Cardiac septum (tissue), 1 donor: ENCODE measurements around the gene CTR9. TPM values are rescaled to one million over a fixed set of nuclear protein-coding genes. Genes with fewer than 3 reads are reported as not detected.

Source experiments
- DNase-seq: peaks from one replicate; pipeline ENCODE4 v3.0.0-alpha.2; 2020; ENCODE audit warnings: low spot score
- intact Hi-C: fragments of 100-400 bp; cut with DNase I; formaldehyde crosslinking; loops from one replicate; pipeline ENCODE4 v1.14.0; 2022
- long read RNA-seq: library from polyadenylated mRNA; unstranded; transcript quantifications from one replicate; pipeline ENCODE4 v2.0.0, GENCODE V29; 2021
- total RNA-seq: library from RNA; stranded (reverse); fragmentation: NEBNext Ultra II Directional; extraction: Animal tissue kit (Norgen Biotek cat#: 25700); gene quantifications from one replicate; pipeline ENCODE4 v1.2.1, GENCODE V29; 2021
- donor health status: DM: no; HTN: no; CAD: no.

CTR9 gene
- total RNA-seq, result 27.6 TPM
- long read RNA-seq, full-length matches to known transcripts, result 11 of 39 reads
- long read RNA-seq, partial matches to known transcripts, result 22 of 39 reads
- long read RNA-seq, other reads (novel, unspliced or antisense), result 6 of 39 reads

DNA sequence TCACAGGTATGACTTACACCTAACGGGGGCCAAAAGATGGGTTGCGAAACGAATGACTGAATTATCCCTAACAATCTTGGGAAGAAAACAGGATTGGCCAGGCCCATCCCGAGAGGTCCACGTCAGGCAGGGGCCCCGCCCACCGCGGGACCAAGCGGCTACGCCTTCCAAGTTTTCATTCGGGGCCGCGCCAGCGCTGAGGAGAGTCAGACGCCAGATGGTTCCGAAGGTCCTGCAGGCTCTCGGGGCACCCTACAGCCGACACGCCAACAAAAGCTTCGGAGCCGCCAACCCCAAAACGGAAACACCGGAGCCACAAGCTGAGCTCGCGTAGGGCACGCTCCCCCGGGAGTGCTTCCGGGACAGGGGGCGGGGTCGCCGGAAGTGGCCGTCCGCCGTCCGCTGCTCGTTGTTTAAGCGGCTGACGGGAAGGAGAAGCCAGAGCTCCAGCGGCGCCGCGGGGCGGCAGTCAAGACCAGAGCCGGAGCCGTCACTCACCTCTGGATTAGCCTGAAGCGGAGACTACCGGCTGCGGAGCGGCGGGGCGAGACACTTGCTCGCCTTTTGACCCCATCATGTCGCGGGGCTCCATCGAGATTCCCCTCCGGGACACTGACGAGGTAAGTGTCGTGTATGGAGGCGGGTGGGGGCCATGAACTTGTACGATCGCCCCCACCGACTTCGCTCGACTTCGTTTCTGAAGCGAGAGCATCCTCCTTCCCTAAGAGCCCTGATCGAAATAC is at the start of gene CTR9:
Gene CTR9, plus strand, starts transcription at position 409 of the 743 bp plus-strand sequence. Its CDS starts 167 bp downstream, at position 576.
- intact Hi-C loops, result no loop called here
- DNase-seq, result peak; percentile 98

DNA sequence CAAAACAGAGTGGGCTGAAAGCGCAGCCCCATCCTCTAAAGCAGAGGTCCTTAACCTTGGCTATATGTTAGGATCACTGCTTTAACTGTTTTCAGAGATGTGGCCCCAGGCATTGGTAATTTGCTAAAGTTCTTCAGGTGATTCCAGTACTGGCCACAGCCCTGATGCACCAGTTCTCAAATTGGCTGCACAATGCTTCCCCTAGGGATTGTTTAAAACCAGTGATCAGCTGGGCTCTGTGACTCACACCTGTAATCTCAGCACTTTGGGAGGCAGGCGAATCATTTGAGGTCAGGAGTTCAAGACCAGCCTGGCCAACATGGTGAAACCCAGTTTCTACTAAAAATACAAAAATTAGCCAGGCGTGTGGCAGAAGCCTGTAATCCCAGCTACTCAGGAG is 49.1 kb upstream of the CTR9 start:
- no peak for DNase-seq
- intact Hi-C loops, result no loop called here

- DNase-seq, result no peak
- intact Hi-C loops, result no loop called here
These were observed 42.9 kb upstream of the CTR9 start for GRCh38 chr11:10708131-10708530.

DNA sequence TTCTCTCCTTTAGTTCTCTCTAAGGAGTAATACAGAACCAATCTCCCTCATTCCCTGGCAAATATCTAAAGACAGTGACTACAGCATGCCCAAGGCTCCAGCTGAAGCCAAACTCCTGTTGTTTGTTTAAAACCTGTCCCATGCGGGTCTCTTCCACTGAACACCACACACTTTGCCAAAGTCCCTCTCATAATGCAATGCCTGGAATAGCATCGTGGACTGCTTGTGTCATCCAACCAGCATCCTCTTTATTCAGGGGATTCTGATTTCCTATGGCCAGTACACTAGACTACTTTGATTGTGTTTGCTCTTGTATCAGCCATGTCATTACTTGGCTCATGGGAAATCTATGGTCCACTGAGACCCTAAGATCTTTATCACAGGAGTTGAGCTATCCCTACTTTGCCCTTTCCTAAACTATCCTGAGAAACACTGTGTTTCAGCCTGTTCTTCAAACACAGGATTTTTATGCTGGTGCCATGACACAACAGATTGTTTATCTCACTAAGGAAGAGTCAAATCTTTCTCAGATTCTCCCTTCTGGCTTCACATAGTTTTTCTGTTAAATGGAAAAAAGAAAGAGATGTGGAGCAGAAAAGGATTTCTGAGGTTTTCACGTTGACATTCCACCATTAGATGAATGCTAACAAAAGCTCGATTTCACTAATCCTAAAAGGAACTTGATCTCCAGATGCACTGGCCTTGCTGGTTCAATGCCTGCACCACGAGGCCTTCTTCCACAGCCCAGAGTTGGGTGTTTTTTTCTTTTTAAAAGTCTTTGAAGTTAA is 41.6 kb upstream of the CTR9 start:
- no peak for DNase-seq
- intact Hi-C loops, result no loop called here

- no peak for DNase-seq
- intact Hi-C loops, result no loop called here
These were observed 35.5 kb upstream of the CTR9 start for GRCh38 chr11:10715571-10715970.

DNA sequence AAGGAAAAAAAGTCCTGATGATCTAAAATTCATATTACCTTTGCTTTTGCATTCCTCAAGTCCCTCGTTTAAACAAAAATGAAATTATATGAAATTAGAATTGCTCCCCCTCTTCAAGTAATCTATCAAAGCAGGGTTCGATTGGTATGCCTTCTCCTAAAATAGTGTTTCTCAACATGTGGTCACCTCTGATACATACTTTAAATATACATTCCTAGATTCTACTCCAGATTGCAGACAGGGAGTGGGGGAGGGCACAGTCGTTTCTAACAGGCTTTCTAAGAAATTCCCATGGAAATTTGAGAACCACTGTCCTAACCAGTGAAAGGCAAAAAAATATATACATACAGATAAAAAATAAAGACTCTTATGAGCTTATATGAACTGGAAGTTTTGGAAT is 34.9 kb upstream of the CTR9 start:
- intact Hi-C loops, result no loop called here
- no peak for DNase-seq

DNA sequence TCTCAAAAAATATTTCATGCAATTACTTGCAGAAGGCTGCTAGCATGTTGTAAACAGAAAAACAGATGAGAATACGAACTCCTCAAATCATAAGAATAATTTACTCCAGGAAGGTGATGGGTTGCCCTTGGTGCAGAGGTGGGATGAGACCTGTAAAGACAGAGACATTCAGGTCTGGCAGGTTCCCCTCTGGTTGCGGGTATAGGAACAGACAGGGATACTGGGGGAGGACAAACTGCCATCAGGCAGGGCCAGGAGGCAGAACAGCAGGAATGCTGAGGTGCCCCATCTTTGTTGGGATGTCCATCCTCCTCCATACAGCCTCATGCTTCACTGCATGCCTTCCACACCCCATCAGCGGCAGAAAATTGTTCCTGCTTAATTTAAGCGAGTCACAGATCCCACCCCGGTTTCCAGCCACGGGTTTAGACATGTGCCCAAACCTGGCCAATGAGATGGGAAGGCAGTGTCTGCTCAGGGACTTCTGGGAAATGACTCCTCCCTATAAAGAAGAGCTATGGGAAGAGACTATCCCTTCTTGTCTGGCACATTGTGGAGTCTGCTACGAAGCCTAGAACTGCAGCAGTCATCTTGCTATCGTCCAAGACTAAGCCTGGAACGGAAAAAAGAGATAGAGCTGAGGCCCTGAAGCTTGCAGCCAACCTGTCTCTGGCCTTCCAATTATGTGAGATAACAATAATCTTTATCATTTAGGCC is 34.3 kb upstream of the CTR9 start:
- peak; percentile 27 for DNase-seq
- intact Hi-C loops, result no loop called here

GRCh38 chr11:10719616-10720015 is 31.4 kb upstream of the CTR9 start:
- intact Hi-C loops, result no loop called here
- DNase-seq, result no peak

GRCh38 chr11:10720881-10721376 is 30.1 kb upstream of the CTR9 start:
- DNase-seq, result peak; percentile 1
- intact Hi-C loops, result no loop called here

GRCh38 chr11:10722307-10722706 is 28.7 kb upstream of the CTR9 start:
- intact Hi-C loops, result no loop called here
- peak; percentile 12 for DNase-seq

GRCh38 chr11:10725114-10725906 is 25.7 kb upstream of the CTR9 start:
- intact Hi-C loops, result no loop called here
- DNase-seq, result no peak

- no peak for DNase-seq
- intact Hi-C loops, result no loop called here
These were observed 25.2 kb upstream of the CTR9 start for GRCh38 chr11:10725907-10726253.

- intact Hi-C loops, result no loop called here
- DNase-seq, result no peak
These were observed 23.7 kb upstream of the CTR9 start for GRCh38 chr11:10727146-10727851.

DNA sequence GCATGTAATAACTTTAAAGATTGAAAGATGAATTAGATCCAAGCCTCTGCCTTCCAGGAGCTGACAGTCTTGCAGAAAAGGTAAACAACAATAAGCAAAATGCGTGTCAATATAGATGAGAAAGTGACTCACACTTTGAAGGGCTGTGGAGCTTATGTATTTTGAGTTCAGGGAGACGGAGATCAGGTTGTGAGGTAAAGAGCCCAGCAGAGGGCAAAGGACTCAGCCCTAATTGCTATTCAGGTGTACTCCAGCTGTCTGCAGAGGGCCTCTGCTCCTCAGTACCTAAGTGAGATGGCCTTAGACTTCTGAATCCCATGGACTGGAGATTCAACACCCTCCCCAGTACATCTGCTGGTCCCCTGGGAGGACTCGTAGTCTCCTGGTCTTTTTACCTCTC is 22.9 kb upstream of the CTR9 start:
- intact Hi-C loops, result no loop called here
- no peak for DNase-seq

- DNase-seq, result no peak
- intact Hi-C loops, result no loop called here
These were observed 22.1 kb upstream of the CTR9 start for GRCh38 chr11:10728789-10729472.

DNA sequence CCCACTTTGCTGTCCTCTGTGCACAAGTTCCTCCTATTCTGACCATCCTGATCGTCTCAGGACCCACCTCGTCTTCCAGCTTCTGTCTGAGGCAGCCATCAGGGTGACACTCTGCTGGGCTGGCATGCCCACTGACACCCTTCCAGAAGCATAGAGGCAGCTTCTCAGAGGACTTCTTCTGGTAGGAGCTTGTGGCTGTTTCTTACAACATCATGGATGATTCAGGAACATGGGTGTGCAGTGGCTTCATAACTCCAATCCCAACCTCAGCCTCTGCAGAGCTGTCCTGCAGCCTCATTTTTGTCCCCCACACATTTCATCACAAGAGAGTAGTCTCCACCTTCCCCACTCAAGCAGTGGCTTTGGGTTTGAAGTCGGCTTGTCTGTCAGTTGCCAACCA is 20.9 kb upstream of the CTR9 start:
- intact Hi-C loops, result loop anchor here (10.0 kb wide), 3 partner anchors 75 to 165 kb away; partner anchors contain the start of gene LYVE1
- no peak for DNase-seq

GRCh38 chr11:10731064-10731680 is 19.9 kb upstream of the CTR9 start:
- intact Hi-C loops, result loop anchor here (10.0 kb wide), 3 partner anchors 76 to 166 kb away; partner anchors contain the start of gene LYVE1
- no peak for DNase-seq
